22Rv1 (cell line): ENCODE results near the gene ARF3.

Source experiments
- ZFX ChIP-seq: fragments of 450-650 bp; IDR thresholded peaks from 2 replicates; pipeline ENCODE4 v1.6.1; 2017; ENCODE audit warnings: antibody characterized with exemption, borderline replicate concordance
- TF ChIP-seq, protein P1 (sequence below): fragments of 450-650 bp; IDR thresholded peaks from 2 replicates; pipeline ENCODE4 v1.5.1; 2017; ENCODE audit warnings: mild to moderate bottlenecking

DNA sequence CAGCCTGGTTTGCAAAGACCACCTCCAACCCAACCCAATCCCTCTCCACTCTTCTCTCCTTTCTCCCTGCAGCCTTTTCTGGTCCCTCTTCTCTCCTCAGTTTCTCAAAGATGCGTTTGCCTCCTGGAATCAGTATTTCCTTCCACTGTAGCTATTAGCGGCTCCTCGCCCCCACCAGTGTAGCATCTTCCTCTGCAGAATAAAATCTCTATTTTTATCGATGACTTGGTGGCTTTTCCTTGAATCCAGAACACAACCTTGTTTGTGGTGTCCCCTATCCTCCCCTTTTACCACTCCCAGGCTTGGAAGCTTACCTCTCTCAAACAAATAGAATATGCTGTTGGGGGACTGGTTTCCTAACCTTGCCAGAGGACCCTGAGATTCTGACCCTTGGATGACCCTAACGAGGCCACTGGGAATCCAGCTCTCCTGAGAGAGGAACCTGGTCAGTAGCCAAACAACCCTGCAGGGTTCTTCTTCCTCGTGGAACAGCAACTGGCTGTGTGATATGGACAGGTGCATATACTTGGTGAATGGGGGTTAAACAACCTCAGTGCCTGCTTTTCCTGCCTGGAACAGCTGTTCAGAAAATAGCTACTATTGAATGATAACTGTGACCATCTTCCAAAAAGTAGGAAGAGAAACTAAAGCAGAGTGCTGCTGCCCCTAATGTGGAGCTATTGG lies 25.3 kb upstream of the ARF3 start:
- TF ChIP-seq, protein P1, sequence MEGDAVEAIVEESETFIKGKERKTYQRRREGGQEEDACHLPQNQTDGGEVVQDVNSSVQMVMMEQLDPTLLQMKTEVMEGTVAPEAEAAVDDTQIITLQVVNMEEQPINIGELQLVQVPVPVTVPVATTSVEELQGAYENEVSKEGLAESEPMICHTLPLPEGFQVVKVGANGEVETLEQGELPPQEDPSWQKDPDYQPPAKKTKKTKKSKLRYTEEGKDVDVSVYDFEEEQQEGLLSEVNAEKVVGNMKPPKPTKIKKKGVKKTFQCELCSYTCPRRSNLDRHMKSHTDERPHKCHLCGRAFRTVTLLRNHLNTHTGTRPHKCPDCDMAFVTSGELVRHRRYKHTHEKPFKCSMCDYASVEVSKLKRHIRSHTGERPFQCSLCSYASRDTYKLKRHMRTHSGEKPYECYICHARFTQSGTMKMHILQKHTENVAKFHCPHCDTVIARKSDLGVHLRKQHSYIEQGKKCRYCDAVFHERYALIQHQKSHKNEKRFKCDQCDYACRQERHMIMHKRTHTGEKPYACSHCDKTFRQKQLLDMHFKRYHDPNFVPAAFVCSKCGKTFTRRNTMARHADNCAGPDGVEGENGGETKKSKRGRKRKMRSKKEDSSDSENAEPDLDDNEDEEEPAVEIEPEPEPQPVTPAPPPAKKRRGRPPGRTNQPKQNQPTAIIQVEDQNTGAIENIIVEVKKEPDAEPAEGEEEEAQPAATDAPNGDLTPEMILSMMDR = no peak
- no peak for TF ChIP-seq ZFX
